Esophagus squamous epithelium (tissue), 5 donors: ENCODE results near the gene DHX29. TPM values are rescaled to one million over a fixed set of nuclear protein-coding genes. Genes with fewer than 3 reads are reported as not detected.

Source experiments
- DNase-seq: peaks from one replicate; lab custom pipeline; 2025; lab: John Stamatoyannopoulos, UW
- H3K27ac ChIP-seq, 4 donors: fragments of 200-600 bp; sonication (generic); one replicate each; pipeline ENCODE4 v1.5.1; 2016 to 2019; ENCODE audit warnings: mild to moderate bottlenecking in 1 of 4
- H3K27me3 ChIP-seq, 4 donors: fragments of 200-600 bp; sonication (generic); 1 replicate in 3 of 4; 2 replicates in 1 of 4; pipeline versions ENCODE4 v1.5.1 to v1.6.0; 2017 to 2021; ENCODE audit warnings: antibody characterized with exemption in 1 of 4
- H3K36me3 ChIP-seq, 3 donors: fragments of 200-600 bp; sonication (generic); one replicate each; pipeline ENCODE4 v1.5.1; 2016 to 2019
- H3K4me1 ChIP-seq, 3 donors: fragments of 200-600 bp; sonication (generic); one replicate each; pipeline ENCODE4 v1.5.1; 2017 to 2019
- H3K4me3 ChIP-seq, 4 donors: fragments of 200-600 bp; sonication (generic); 1 replicate in 3 of 4; 2 replicates in 1 of 4; pipeline ENCODE4 v1.5.1; 2016 to 2019; ENCODE audit warnings: mild to moderate bottlenecking in 2 of 4, moderate library complexity in 1 of 4
- H3K9me3 ChIP-seq, 3 donors: fragments of 200-600 bp; sonication (generic); one replicate each; pipeline ENCODE4 v1.5.1; 2016 to 2019
- CTCF ChIP-seq, 6 experiments: fragments of 450-650 bp in 4 of 6; fragments of 200-600 bp in 2 of 6; sonication (generic) in 2 of 6; IDR thresholded peaks; one replicate each; pipeline ENCODE4 v1.5.1; 2016 to 2019; ENCODE audit warnings: antibody characterized with exemption in 6 of 6, mild to moderate bottlenecking in 4 of 6, moderate library complexity in 4 of 6
- POLR2A ChIP-seq, 4 donors: fragments of 450-650 bp; IDR thresholded peaks; one replicate each; pipeline ENCODE4 v1.6.1; 2017; ENCODE audit warnings: antibody characterized with exemption in 4 of 4, mild to moderate bottlenecking in 4 of 4, moderate library complexity in 3 of 4
- WGBS, 2 donors: methylation state at CpG; one replicate each; pipeline ENCODE4 v1.1.5; 2018; 5-methylcytosine and 5-hydroxymethylcytosine counted together
- intact Hi-C: fragments of 100-400 bp; cut with DNase I; formaldehyde crosslinking; loops from one replicate; pipeline ENCODE4 v1.15.0; 2022
- total RNA-seq, 4 donors: library from RNA; depleted of rRNA; stranded (reverse); fragments of >200 nt; gene quantifications; one replicate each; pipeline ENCODE4 v1.1.0, GENCODE V29; 2016
- donor health status: DM: yes; HTN: yes; CAD: no.

DHX29 gene
- total RNA-seq, 4 donors from 2014 or later = 14.8 to 26.7 (median 26.4) TPM

- Histone ChIP-seq H3K36me3 (peaks cover 5 to 100% (median 28%) of the 10 kb centered on the region in 3 donors), H3K27ac (no peak overlapping the region), H3K4me3 (no peak overlapping the region), H3K9me3 (no peaks in the 10 kb centered on the region), H3K4me1 (no peaks in the 10 kb centered on the region), H3K27me3 (no peaks in the 10 kb centered on the region)
- no peak for DNase-seq
- 63 to 84% methylated on average over 1 of the region's 1 CpG for WGBS, 2 donors
- intact Hi-C loops = no loop called here
- TF ChIP-seq POLR2A (IDR thresholded peaks at IDR 0.05) (no peak), CTCF (IDR thresholded peaks at IDR 0.05) (no peak)
Observed at GRCh38 chr5:55276771-55277170, 30.7 kb downstream of the DHX29 start.

- intact Hi-C loops = no loop called here
- Histone ChIP-seq H3K27ac (no peak overlapping the region), H3K36me3 (peaks cover 10 to 92% (median 12%) of the 10 kb centered on the region in 3 donors), H3K4me3 (no peak overlapping the region), H3K9me3 (no peaks in the 10 kb centered on the region), H3K27me3 (no peaks in the 10 kb centered on the region), H3K4me1 (no peaks in the 10 kb centered on the region)
- TF ChIP-seq POLR2A (IDR thresholded peaks at IDR 0.05) (no peak), CTCF (IDR thresholded peaks at IDR 0.05) (no peak)
- DNase-seq = no peak
- WGBS, 2 donors = 93 to 96% methylated on average over 3 of the region's 3 CpGs
Observed at GRCh38 chr5:55258339-55258738, 49.2 kb downstream of the DHX29 start.

GRCh38 chr5:55254802-55255201 lies 52.7 kb downstream of the DHX29 start:
- no peak for TF ChIP-seq CTCF (IDR thresholded peaks at IDR 0.05)
- Histone ChIP-seq H3K27me3 (no peaks in the 10 kb centered on the region), H3K4me1 (no peaks in the 10 kb centered on the region), H3K9me3 (no peaks in the 10 kb centered on the region), H3K27ac (no peak overlapping the region), H3K36me3 (peaks cover 0 to 57% (median 8%) of the 10 kb centered on the region in 3 donors), H3K4me3 (no peak overlapping the region)
- no peak for DNase-seq
- intact Hi-C loops = no loop called here
- WGBS, 2 donors = 92 to 94% methylated on average over 4 of the region's 4 CpGs

- Histone ChIP-seq H3K9me3 (peaks cover 0 to 9% (median 4%) of the 10 kb centered on the region in 3 donors), H3K4me3 (no peak overlapping the region), H3K27me3 (no peaks in the 10 kb centered on the region), H3K27ac (no peak overlapping the region), H3K4me1 (no peaks in the 10 kb centered on the region), H3K36me3 (peaks cover 0 to 9% (median 0%) of the 10 kb centered on the region in 3 donors)
- TF ChIP-seq POLR2A (IDR thresholded peaks at IDR 0.05) = no peak
- no peak for TF ChIP-seq CTCF (IDR thresholded peaks at IDR 0.05)
- DNase-seq = no peak
- intact Hi-C loops = no loop called here
- WGBS, 2 donors = 79 to 81% methylated on average over 1 of the region's 1 CpG
Observed at GRCh38 chr5:55250064-55250463, 57.4 kb downstream of the DHX29 start.

- 46 to 65% methylated on average over 4 of the region's 4 CpGs for WGBS, 2 donors
- Histone ChIP-seq H3K36me3 (no peaks in the 10 kb centered on the region), H3K4me1 (no peaks in the 10 kb centered on the region), H3K27ac (no peak overlapping the region), H3K4me3 (no peak overlapping the region), H3K27me3 (peaks cover 0 to 24% (median 0%) of the 10 kb centered on the region in 4 donors), H3K9me3 (no peaks in the 10 kb centered on the region)
- DNase-seq = no peak
- intact Hi-C loops = no loop called here
- TF ChIP-seq POLR2A (IDR thresholded peaks at IDR 0.05) (no peak), CTCF (IDR thresholded peaks at IDR 0.05) (no peak)
Observed at GRCh38 chr5:55241746-55242145, 65.7 kb downstream of the DHX29 start.
